Endothelial cell of umbilical vein (primary cell): ENCODE measurements around the gene RBMS1. TPM values are rescaled to one million over a fixed set of nuclear protein-coding genes. Genes with fewer than 3 reads are reported as not detected.

ENCODE experiments used
- BruUV-seq: library from RNA; stranded (reverse); fragments of 400-500 nt; replicated peaks from 2 replicates; lab custom pipeline; 2021; lab: Mats Ljungman, UMichigan
- CTCF ChIA-PET: fragments of 300-600, 350-600 bp; sonication (Branson Sonifier 250); formaldehyde crosslinking; loops from one replicate; lab custom pipeline; 2021; ENCODE audit warnings: antibody characterized with exemption, inconsistent platforms; lab: Charles Lee
- POLR2A ChIA-PET: fragments of 300-600, 350-600 bp; sonication (Branson Sonifier 250); formaldehyde crosslinking; loops from one replicate; lab custom pipeline; 2021; ENCODE audit warnings: antibody characterized with exemption, inconsistent platforms; lab: Charles Lee
- DNase-seq: peaks from one replicate; pipeline ENCODE4 v3.0.0-alpha.2; 2011; ENCODE audit warnings: low read depth, low spot score
- FAIRE-seq: peaks from 2 replicates; lab custom pipeline; 2011; peaks lifted over from hg19 to GRCh38; lab: Jason Lieb, UNC
- H2AFZ ChIP-seq: 2 replicates; pipeline ENCODE4 v1.6.0; 2012; ENCODE audit warnings: low read depth, low read length, control low read depth, inconsistent platforms
- H3K27ac ChIP-seq: 2 replicates; pipeline ENCODE4 v1.5.1; 2011; ENCODE audit warnings: low read depth, mild to moderate bottlenecking, control low read depth, low read length, moderate library complexity; ENCODE audit not compliant: insufficient read depth
- H3K27me3 ChIP-seq, 2 experiments: 2 replicates each; pipeline versions ENCODE4 v1.6.0 to v1.6.1; 2011; ENCODE audit warnings: low read length in 2 of 2, mixed read lengths in 1 of 2; ENCODE audit not compliant: control insufficient read depth in 2 of 2, insufficient read depth in 2 of 2
- H3K36me3 ChIP-seq, 2 experiments: 2 replicates in 1 of 2; 3 replicates in 1 of 2; pipeline ENCODE4 v1.5.1; 2011; ENCODE audit warnings: low read length in 2 of 2, mild to moderate bottlenecking in 1 of 2, moderate library complexity in 1 of 2; ENCODE audit not compliant: control insufficient read depth in 2 of 2, insufficient read depth in 2 of 2; ENCODE audit errors: extremely low read depth in 1 of 2
- H3K4me1 ChIP-seq: 3 replicates; pipeline ENCODE4 v1.5.1; 2011; ENCODE audit warnings: mild to moderate bottlenecking, low read length; ENCODE audit not compliant: control insufficient read depth, insufficient read depth; ENCODE audit errors: extremely low read depth
- H3K4me2 ChIP-seq: 2 replicates; pipeline ENCODE4 v1.6.1; 2011; ENCODE audit warnings: low read length, control low read depth, mixed read lengths; ENCODE audit not compliant: insufficient read depth
- H3K4me3 ChIP-seq, 3 experiments: fragments of 200-600 bp in 1 of 3; sonication (generic), shearing (Covaris generic) in 1 of 3; replicated peaks in 1 of 3; 2 replicates each; pipeline ENCODE4 v1.5.1; 2011 to 2016; ENCODE audit warnings: control low read depth in 3 of 3, low read length in 3 of 3, mild to moderate bottlenecking in 2 of 3, inconsistent platforms in 1 of 3, low read depth in 1 of 3, moderate library complexity in 1 of 3; ENCODE audit not compliant: insufficient read depth in 1 of 3
- H3K79me2 ChIP-seq: 2 replicates; pipeline ENCODE4 v1.6.0; 2012; ENCODE audit warnings: low read length, inconsistent platforms; ENCODE audit not compliant: control insufficient read depth, insufficient read depth
- H3K9ac ChIP-seq: replicated peaks from 2 replicates; pipeline ENCODE3; 2011; ENCODE audit warnings: low read length, control low read depth; ENCODE audit not compliant: insufficient read depth; ENCODE audit errors: extremely low read depth
- H3K9me1 ChIP-seq: replicated peaks from 3 replicates; pipeline ENCODE4 v1.6.0; 2011; ENCODE audit warnings: mild to moderate bottlenecking, low read length; ENCODE audit not compliant: control insufficient read depth, insufficient read depth; ENCODE audit errors: extremely low read depth
- H3K9me3 ChIP-seq: replicated peaks from 2 replicates; pipeline ENCODE4 v1.5.1; 2012; ENCODE audit warnings: low read length, inconsistent platforms; ENCODE audit not compliant: control insufficient read depth, insufficient read depth
- H4K20me1 ChIP-seq: replicated peaks from 2 replicates; pipeline ENCODE3; 2011; ENCODE audit warnings: mild to moderate bottlenecking, low read length; ENCODE audit not compliant: control insufficient read depth, insufficient read depth; ENCODE audit errors: extremely low read depth
- EZH2 ChIP-seq: IDR thresholded peaks from 2 replicates; pipeline ENCODE4 v1.6.1; 2012; ENCODE audit warnings: borderline replicate concordance, low read depth, mild to moderate bottlenecking, moderate library complexity, low read length, inconsistent platforms; ENCODE audit not compliant: severe bottlenecking
- FOS ChIP-seq: IDR thresholded peaks from 2 replicates; pipeline ENCODE4 v1.6.1; 2011; ENCODE audit warnings: mild to moderate bottlenecking, low read length, moderate library complexity, borderline replicate concordance; ENCODE audit not compliant: insufficient read depth
- GATA2 ChIP-seq: IDR thresholded peaks from 2 replicates; pipeline ENCODE4 v1.7.0; 2011; ENCODE audit warnings: low read depth, mild to moderate bottlenecking, moderate library complexity, mixed read lengths, low read length; ENCODE audit not compliant: insufficient read length, insufficient read depth
- JUN ChIP-seq: IDR thresholded peaks from 2 replicates; pipeline ENCODE4 v1.6.1; 2011; ENCODE audit warnings: borderline replicate concordance, low read depth; ENCODE audit not compliant: insufficient read length, insufficient read depth
- MYC ChIP-seq: IDR thresholded peaks from one replicate; pipeline ENCODE4 v1.6.1; 2011; ENCODE audit warnings: mild to moderate bottlenecking, low read depth, low read length
- POLR2A ChIP-seq: IDR thresholded peaks from 2 replicates; pipeline ENCODE4 v1.6.1; 2012; ENCODE audit warnings: low read depth, mild to moderate bottlenecking, control low read depth, low read length
- POLR2AphosphoS5 ChIP-seq: IDR thresholded peaks from 2 replicates; pipeline ENCODE4 v1.6.1; 2012; ENCODE audit warnings: low read depth, mild to moderate bottlenecking, control low read depth, low read length, moderate library complexity; ENCODE audit not compliant: insufficient read depth
- dilution Hi-C: fragments of 300-500 bp; cut with MboI; formaldehyde crosslinking; loops from one replicate; pipeline ENCODE4 v1.15.0; 2019; ENCODE audit warnings: low sequenced_read_pairs; ENCODE audit not compliant: extremely low pct_ligation_motif_present
- intact Hi-C: fragments of 100-400 bp; cut with micrococcal nuclease; formaldehyde crosslinking; loops from one replicate; pipeline ENCODE4 v1.10.0; 2022
- polyA plus RNA-seq, 4 experiments: library from polyadenylated mRNA; depleted of rRNA in 3 of 4; stranded (reverse) in 3 of 4; unstranded in 1 of 4; fragments of >200 nt; gene quantifications; 2 replicates each; pipeline versions ENCODE4 v1.2.1 to v1.2.3, GENCODE V29; 2011 to 2012; ENCODE audit warnings: missing spikeins in 1 of 4
- total RNA-seq: library from RNA; stranded (reverse); gene quantifications from 2 replicates; pipeline ENCODE4 v1.2.3, GENCODE V29; 2021
- TF ChIP-seq, protein P1 (sequence below), 2 donors: IDR thresholded peaks; 1 replicate in 1 of 2; 2 replicates in 1 of 2; pipeline ENCODE4 v1.5.1; 2011; ENCODE audit warnings: low read length in 2 of 2, mild to moderate bottlenecking in 2 of 2, moderate library complexity in 2 of 2, control low read depth in 1 of 2, inconsistent platforms in 1 of 2, low read depth in 1 of 2; ENCODE audit not compliant: insufficient read depth in 1 of 2; ENCODE audit errors: extremely low read depth in 1 of 2

The RBMS1 gene
- total and polyA plus RNA-seq, 2 donors (not counting 3 experiments of a cell fraction or from before 2014, with no cell fraction given): 60.0 to 93.3 TPM

DNA sequence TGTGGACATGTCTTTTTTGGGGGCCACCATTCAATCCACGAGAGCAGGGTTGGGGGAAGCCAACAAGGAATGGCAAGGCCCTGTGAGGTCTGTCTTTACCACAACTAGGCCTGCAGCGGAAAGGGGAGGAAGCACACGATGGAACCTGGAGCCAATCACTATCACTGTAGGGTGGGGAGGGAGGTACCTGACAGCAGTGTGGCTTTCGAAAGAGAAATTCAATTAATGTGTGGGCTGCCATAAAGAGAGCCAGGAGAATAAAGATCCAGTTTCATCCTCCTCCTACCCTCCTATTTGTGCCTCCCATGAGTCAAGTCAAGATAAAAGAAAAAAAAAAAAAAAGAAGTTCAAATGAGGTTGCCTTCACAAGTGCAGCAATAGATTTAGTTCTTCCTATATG is 18.9 kb upstream of the RBMS1 start:
- no peak for DNase-seq
- TF ChIP-seq POLR2AphosphoS5 (no peak), MYC (no peak), POLR2A (no peak), FOS (no peak), GATA2 (no peak), JUN (no peak), EZH2 (no peak)
- TF ChIP-seq, protein P1, sequence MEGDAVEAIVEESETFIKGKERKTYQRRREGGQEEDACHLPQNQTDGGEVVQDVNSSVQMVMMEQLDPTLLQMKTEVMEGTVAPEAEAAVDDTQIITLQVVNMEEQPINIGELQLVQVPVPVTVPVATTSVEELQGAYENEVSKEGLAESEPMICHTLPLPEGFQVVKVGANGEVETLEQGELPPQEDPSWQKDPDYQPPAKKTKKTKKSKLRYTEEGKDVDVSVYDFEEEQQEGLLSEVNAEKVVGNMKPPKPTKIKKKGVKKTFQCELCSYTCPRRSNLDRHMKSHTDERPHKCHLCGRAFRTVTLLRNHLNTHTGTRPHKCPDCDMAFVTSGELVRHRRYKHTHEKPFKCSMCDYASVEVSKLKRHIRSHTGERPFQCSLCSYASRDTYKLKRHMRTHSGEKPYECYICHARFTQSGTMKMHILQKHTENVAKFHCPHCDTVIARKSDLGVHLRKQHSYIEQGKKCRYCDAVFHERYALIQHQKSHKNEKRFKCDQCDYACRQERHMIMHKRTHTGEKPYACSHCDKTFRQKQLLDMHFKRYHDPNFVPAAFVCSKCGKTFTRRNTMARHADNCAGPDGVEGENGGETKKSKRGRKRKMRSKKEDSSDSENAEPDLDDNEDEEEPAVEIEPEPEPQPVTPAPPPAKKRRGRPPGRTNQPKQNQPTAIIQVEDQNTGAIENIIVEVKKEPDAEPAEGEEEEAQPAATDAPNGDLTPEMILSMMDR (IDR thresholded peaks at IDR 0.05; ENCODE audit: extremely low read depth in 1 of 2, insufficient read depth in 1 of 2, low read depth in 1 of 2, low read length in 2 of 2): no peak
- dilution Hi-C loops (no loop called here), intact Hi-C loops (no loop called here)
- Histone ChIP-seq H3K27ac (no peak overlapping the region), H3K79me2 (no peaks in the 10 kb centered on the region), H3K27me3 (no peaks in the 10 kb centered on the region), H4K20me1 (no peaks in the 10 kb centered on the region), H3K9ac (no peak overlapping the region), H2AFZ (no peak overlapping the region), H3K4me3 (no peak overlapping the region), H3K4me1 (no peaks in the 10 kb centered on the region), H3K36me3 (no peaks in the 10 kb centered on the region), H3K9me3 (no peaks in the 10 kb centered on the region), H3K4me2 (no peak overlapping the region), H3K9me1 (no peaks in the 10 kb centered on the region)
- BruUV-seq: no TSS peak
- CTCF ChIA-PET: no interaction called here
- POLR2A ChIA-PET: no interaction called here
- FAIRE-seq: no peak

DNA sequence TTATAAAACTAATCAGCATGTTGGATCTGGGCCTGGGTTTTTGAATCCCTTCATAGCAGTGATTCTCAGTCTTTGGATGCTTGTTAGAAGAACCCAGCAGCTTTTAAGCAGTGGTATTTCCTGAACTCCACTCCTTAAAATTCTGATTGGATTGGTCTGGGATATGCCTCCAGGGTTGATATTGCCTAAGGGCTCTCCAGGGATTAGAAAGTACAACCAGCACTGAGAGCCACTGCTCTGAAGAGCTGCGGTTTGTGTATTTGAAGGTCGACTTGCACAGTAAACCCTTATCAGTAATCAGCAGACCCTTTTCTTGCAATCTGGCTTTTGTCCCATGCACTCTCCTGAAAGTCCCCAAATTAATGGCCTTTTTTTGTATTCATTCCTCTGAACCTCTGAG is 17.0 kb upstream of the RBMS1 start:
- Histone ChIP-seq H3K9ac (no peak overlapping the region), H3K4me3 (no peak overlapping the region), H2AFZ (no peak overlapping the region), H3K79me2 (no peaks in the 10 kb centered on the region), H3K36me3 (no peaks in the 10 kb centered on the region), H3K27ac (no peak overlapping the region), H3K4me2 (no peak overlapping the region), H4K20me1 (no peaks in the 10 kb centered on the region), H3K27me3 (no peaks in the 10 kb centered on the region), H3K4me1 (no peaks in the 10 kb centered on the region), H3K9me3 (no peaks in the 10 kb centered on the region), H3K9me1 (no peaks in the 10 kb centered on the region)
- POLR2A ChIA-PET: no interaction called here
- no peak for FAIRE-seq
- CTCF ChIA-PET: no interaction called here
- dilution Hi-C loops: no loop called here
- no TSS peak for BruUV-seq
- TF ChIP-seq EZH2 (no peak), JUN (no peak), FOS (no peak)
- intact Hi-C loops: no loop called here
- DNase-seq: no peak
